ENCODE measurements around the gene NTRK1.

DNA sequence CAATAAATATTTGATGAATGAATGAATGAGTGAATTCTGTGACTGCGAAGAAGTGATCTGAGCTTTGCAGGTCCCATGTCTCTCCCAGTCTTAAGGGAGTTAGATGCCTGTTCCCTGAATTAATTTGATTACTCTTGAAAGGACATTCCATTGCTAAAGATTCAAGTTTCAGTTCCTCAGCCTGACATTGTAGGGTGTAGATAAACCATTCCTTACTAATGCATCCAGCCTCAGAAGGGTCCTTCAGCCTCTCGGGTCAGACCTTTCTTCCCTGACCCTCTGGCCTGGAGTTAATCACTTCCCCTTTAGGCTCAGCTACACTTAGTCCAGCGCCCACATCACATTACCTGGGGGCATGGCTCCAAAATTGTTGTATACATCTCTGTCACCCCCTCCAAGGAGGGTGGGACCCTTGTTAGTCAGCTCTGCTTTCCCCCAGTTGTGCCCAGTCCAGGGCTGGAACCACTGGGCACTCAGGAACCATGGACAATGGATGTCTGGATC, 4.3 kb upstream of the NTRK1 start:
- no peak for TF ChIP-seq POLR2A (IDR thresholded peaks at IDR 0.05)
- TF ChIP-seq, protein P1, sequence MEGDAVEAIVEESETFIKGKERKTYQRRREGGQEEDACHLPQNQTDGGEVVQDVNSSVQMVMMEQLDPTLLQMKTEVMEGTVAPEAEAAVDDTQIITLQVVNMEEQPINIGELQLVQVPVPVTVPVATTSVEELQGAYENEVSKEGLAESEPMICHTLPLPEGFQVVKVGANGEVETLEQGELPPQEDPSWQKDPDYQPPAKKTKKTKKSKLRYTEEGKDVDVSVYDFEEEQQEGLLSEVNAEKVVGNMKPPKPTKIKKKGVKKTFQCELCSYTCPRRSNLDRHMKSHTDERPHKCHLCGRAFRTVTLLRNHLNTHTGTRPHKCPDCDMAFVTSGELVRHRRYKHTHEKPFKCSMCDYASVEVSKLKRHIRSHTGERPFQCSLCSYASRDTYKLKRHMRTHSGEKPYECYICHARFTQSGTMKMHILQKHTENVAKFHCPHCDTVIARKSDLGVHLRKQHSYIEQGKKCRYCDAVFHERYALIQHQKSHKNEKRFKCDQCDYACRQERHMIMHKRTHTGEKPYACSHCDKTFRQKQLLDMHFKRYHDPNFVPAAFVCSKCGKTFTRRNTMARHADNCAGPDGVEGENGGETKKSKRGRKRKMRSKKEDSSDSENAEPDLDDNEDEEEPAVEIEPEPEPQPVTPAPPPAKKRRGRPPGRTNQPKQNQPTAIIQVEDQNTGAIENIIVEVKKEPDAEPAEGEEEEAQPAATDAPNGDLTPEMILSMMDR (IDR thresholded peaks at IDR 0.05): no peak
- no peak for TF ChIP-seq EP300 (IDR thresholded peaks at IDR 0.05)
- no peak for TF ChIP-seq POLR2AphosphoS5 (IDR thresholded peaks at IDR 0.05)

Measured in upper lobe of left lung (tissue), 4 donors.